Stimulated activated CD4-positive, alpha-beta T cell treated with anti-CD3 and anti-CD28 coated beads, Interleukin-12 subunit alpha, Interleukin-12 subunit beta, amount 100 ng/mL, for 48 hours (primary cell): ENCODE data around the gene ZBED4.
A peak's percentile ranks its signal among the peaks of the same experiment; 100 is the strongest.

Source experiments
- DNase-seq, 3 donors: peaks; one replicate each; pipeline ENCODE4 v3.0.0-alpha.2; 2020; ENCODE audit warnings: low read depth in 2 of 3, low spot score in 1 of 3

Gene ZBED4

GRCh38 chr22:49934160-49934890 is 80.7 kb downstream of the ZBED4 start:
- no peak for DNase-seq

DNA sequence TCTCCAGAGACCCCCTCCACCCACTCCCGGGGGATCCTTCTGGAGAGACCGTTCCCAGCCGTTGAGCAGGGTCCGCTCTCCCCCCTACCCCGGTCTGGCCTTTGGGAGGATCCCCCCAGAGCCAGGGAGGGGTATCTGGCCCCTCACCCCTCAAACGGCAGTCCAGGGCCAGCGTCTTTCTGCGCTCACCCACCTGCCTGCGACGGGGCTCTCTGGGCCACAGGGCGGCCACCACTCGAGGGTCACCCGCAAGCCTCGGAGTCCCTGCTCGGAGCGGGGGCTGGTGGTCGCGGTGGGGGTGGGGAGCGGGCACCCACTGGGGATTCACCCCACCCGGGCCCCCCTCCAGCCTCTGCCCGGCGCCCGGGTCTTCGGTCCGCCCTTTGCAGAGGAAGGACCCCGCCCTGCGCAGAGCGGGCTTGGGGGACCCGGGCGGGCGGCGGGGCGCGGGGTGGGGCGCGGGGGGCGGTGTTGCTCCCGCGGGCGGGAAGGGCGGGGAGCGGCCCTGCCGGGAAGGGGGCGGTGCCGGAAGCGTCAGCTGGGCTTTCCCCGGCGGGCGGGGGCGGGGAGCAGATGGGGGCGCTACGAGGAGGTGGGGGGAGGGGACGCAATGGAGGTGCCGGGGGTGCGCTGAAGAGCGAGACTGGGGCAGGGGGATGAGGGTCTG is 81.4 kb downstream of the ZBED4 start:
- peak; percentile 76 to 91 (median 88) for DNase-seq

GRCh38 chr22:49935561-49935960 is 81.9 kb downstream of the ZBED4 start:
- DNase-seq, result no peak

- DNase-seq, result peak; percentile 95 to 97 (median 96)
Observed at GRCh38 chr22:49936018-49936972, 82.7 kb downstream of the ZBED4 start.

DNA sequence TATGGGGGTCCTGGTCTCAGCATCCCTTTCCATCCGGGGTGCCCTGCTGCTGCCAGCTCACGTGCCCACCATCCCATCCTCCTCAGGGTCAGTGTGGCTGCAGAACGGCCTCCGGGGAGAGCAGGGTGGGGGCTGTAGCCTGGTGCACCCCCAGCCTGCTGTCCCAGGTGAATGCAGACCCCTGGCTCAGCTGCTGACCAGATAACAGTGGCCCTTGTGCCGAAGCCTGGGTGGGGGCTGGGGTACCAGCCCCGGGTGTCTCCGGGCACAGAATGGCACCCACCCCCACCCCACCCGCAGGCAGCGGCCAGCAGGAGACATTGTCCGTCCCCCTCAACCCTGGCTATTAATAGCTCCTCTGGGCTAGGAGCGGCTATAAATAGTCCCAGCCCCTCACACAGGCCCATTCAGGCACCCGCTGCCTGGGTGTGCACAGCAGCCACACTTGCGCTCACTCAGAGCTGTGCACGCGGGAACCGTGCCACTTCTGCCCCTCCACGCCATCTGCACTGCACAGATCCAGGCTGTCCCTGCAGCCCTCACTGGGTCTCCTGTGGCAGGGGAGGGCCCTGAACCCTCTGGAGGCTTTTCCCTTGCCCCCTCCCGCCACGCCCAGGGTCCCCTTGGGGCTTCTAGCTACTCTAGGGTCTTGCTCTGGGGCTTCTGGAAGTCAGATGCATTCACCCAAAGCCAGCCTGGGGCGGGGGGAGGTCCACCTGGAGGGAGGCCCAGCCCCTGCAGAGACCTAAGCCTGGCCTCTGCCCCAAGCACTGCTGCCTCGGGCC is 83.5 kb downstream of the ZBED4 start:
- no peak for DNase-seq

DNA sequence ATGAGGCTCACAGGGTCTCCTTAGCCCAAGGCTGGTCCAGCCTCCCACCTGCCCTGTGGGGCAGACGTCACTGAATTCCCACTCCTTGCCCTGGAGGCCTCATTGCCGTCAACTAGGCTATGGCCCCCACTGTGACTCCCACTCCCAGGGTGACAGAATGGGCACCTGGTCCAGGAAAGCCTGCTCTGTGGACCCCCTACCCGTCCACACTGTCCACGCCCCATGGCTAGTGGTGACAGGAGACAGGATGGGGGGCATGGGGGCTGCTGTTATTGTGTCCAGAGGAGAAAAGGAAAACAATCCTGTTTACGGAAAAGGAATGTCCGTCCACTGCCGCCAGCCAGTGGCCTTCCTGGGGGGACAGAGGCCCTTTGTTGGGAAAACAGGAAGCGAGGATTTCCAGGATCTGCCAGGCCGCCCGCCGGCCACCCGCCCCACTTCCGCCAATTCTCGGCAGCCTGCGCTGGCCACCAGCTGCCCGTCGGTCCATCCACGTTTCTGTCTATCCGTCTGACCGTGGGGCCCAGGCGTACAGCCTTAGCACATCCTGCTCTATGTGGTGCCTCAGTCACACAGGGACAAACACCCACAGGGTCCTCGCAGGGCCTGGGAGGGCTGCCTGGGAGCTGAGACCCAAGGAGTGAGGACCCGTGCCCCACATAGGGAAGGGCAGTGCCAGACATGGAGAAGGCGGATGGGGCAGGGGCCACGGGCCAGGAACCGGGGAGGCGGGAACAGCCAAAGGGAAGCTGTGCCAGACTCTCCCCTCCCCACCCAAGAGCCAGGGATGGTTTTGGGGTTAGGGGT is 84.3 kb downstream of the ZBED4 start:
- no peak for DNase-seq

- no peak for DNase-seq
Observed at GRCh38 chr22:49938565-49939136, 85.0 kb downstream of the ZBED4 start.
